GM12878 (cell line): Measurements from ENCODE around the gene CDC42EP1. TPM values are rescaled to one million over a fixed set of nuclear protein-coding genes. Genes with fewer than 3 reads are reported as not detected.

ENCODE experiments used
- ATAC-seq: fragments of 200-7000 bp; cut with Tn5 transposase; 3 replicates; pipeline ENCODE4 v1.9.1; 2020; ENCODE audit warnings: mild to moderate bottlenecking, moderate library complexity
- BruUV-seq: library from RNA; stranded (reverse); fragments of 400-500 nt; replicated peaks from 2 replicates; lab custom pipeline; 2021; lab: Mats Ljungman, UMichigan
- CTCF ChIA-PET: fragments of 300-600 bp; sonication (Branson Sonifier 250); formaldehyde crosslinking; extraction: SDS; loops from one replicate; lab custom pipeline; 2021; ENCODE audit warnings: inconsistent platforms; lab: Yijun Ruan, JAX
- POLR2A ChIA-PET: fragments of 350-600 bp; formaldehyde crosslinking; extraction: SDS; loops from one replicate; lab custom pipeline; 2021; ENCODE audit warnings: inconsistent platforms; lab: Charles Lee
- RAD21 ChIA-PET: fragments of 300-600 bp; sonication (Branson Sonifier 250); formaldehyde crosslinking; loops from one replicate; lab custom pipeline; 2023; ENCODE audit warnings: antibody characterized with exemption; ENCODE audit not compliant: unreplicated experiment; lab: Charles Lee
- SMC1A ChIA-PET: fragments of 300-600 bp; sonication (Branson Sonifier 250); formaldehyde crosslinking; loops from one replicate; lab custom pipeline; 2023; ENCODE audit not compliant: unreplicated experiment, uncharacterized antibody; lab: Charles Lee
- DNase-seq: peaks from one replicate; pipeline ENCODE4 v3.0.0-alpha.2; 2011; ENCODE audit warnings: low read depth, low spot score
- FAIRE-seq: peaks from 3 replicates; lab custom pipeline; 2011; peaks lifted over from hg19 to GRCh38; lab: Jason Lieb, UNC
- H2AFZ ChIP-seq: 2 replicates; pipeline ENCODE4 v1.6.0; 2011; ENCODE audit warnings: low read depth, low read length, control low read depth; ENCODE audit not compliant: control insufficient read depth
- H3K27ac ChIP-seq: 2 replicates; pipeline ENCODE4 v1.5.1; 2011; ENCODE audit warnings: control low read depth; ENCODE audit not compliant: control insufficient read depth, insufficient read depth
- H3K27me3 ChIP-seq, 2 experiments: replicated peaks in 1 of 2; 2 replicates each; pipeline versions ENCODE4 v1.6.0 to v1.6.1; 2011; ENCODE audit warnings: low read length in 1 of 2; ENCODE audit not compliant: control insufficient read depth in 2 of 2, insufficient read depth in 2 of 2
- H3K36me3 ChIP-seq, 2 experiments: 2 replicates each; pipeline ENCODE4 v1.5.1; 2011; ENCODE audit warnings: low read length in 1 of 2; ENCODE audit not compliant: control insufficient read depth in 2 of 2, insufficient read depth in 2 of 2
- H3K4me1 ChIP-seq: 2 replicates; pipeline ENCODE4 v1.6.1; 2011; ENCODE audit warnings: mild to moderate bottlenecking, low read length, moderate library complexity, mixed read lengths; ENCODE audit not compliant: control insufficient read depth, insufficient read depth
- H3K4me2 ChIP-seq: 2 replicates; pipeline ENCODE4 v1.6.0; 2011; ENCODE audit warnings: control low read depth; ENCODE audit not compliant: control insufficient read depth, insufficient read depth
- H3K4me3 ChIP-seq: fragments of 200-600 bp; sonication (generic); 2 replicates; pipeline ENCODE4 v1.5.1; 2016
- H3K79me2 ChIP-seq: 2 replicates; pipeline ENCODE4 v1.6.0; 2011; ENCODE audit warnings: low read length; ENCODE audit not compliant: control insufficient read depth, insufficient read depth
- H3K9ac ChIP-seq: 2 replicates; pipeline ENCODE4 v1.8.0; 2011; ENCODE audit warnings: low read length, control low read depth, mixed read lengths; ENCODE audit not compliant: control insufficient read depth, insufficient read depth
- H3K9me3 ChIP-seq: replicated peaks from 3 replicates; pipeline ENCODE4 v1.5.1; 2011; ENCODE audit warnings: mild to moderate bottlenecking, low read length; ENCODE audit not compliant: control insufficient read depth, insufficient read depth
- H4K20me1 ChIP-seq: 2 replicates; pipeline ENCODE4 v1.6.0; 2011; ENCODE audit not compliant: control insufficient read depth, insufficient read depth
- ATF7 ChIP-seq: fragments of 450-650 bp; IDR thresholded peaks from 2 replicates; pipeline ENCODE4 v1.6.1; 2016; ENCODE audit warnings: low read depth, mild to moderate bottlenecking
- BCL11A ChIP-seq: IDR thresholded peaks from 2 replicates; pipeline ENCODE4 v1.6.1; 2011; ENCODE audit warnings: low read depth, low read length
- CBX5 ChIP-seq: sonication (generic); IDR thresholded peaks from 2 replicates; pipeline ENCODE4 v1.6.1; 2016; ENCODE audit warnings: low read depth, moderate library complexity, mild to moderate bottlenecking, inconsistent platforms
- CHD1 ChIP-seq: IDR thresholded peaks from 2 replicates; pipeline ENCODE4 v1.6.1; 2012; ENCODE audit warnings: low read depth, low read length, improper control_type of control experiment
- DPF2 ChIP-seq: fragments of 450-650 bp; IDR thresholded peaks from 2 replicates; pipeline ENCODE4 v1.6.1; 2017; ENCODE audit warnings: mild to moderate bottlenecking
- EP300 ChIP-seq, 2 experiments: fragments of 150-350 bp in 1 of 2; IDR thresholded peaks; 2 replicates each; pipeline ENCODE4 v1.6.1; 2011 to 2012; ENCODE audit warnings: low read depth in 2 of 2, low read length in 2 of 2, borderline replicate concordance in 1 of 2, improper control_type of control experiment in 1 of 2, inconsistent platforms in 1 of 2; ENCODE audit not compliant: control insufficient read depth in 1 of 2
- ESRRA ChIP-seq: IDR thresholded peaks from 2 replicates; pipeline ENCODE4 v1.6.1; 2012; ENCODE audit warnings: mild to moderate bottlenecking, low read length, improper control_type of control experiment
- IKZF1 ChIP-seq: fragments of 450-650 bp; conservative IDR thresholded peaks from 2 replicates; pipeline ENCODE4 v1.6.1; 2017; ENCODE audit warnings: antibody characterized with exemption, mild to moderate bottlenecking
- LARP7 ChIP-seq: fragments of 450-650 bp; IDR thresholded peaks from 2 replicates; pipeline ENCODE4 v1.6.1; 2017; ENCODE audit warnings: mild to moderate bottlenecking
- MXI1 ChIP-seq: fragments of 150-350 bp; IDR thresholded peaks from 2 replicates; pipeline ENCODE4 v1.6.1; 2011; ENCODE audit warnings: low read depth, mild to moderate bottlenecking, inconsistent platforms, low read length, improper control_type of control experiment
- MYB ChIP-seq: fragments of 150-350 bp; IDR thresholded peaks from 2 replicates; pipeline ENCODE4 v1.6.1; 2014; ENCODE audit warnings: mild to moderate bottlenecking, low read depth, low read length, borderline replicate concordance
- NFYB ChIP-seq: IDR thresholded peaks from 2 replicates; pipeline ENCODE4 v1.6.1; 2011; ENCODE audit warnings: low read depth, mild to moderate bottlenecking, low read length, improper control_type of control experiment, moderate library complexity; ENCODE audit not compliant: insufficient read depth
- POU2F2 ChIP-seq: IDR thresholded peaks from 3 replicates; pipeline ENCODE4 v1.6.1; 2011; ENCODE audit warnings: low read depth, mild to moderate bottlenecking, low read length, borderline replicate concordance
- RAD21 ChIP-seq: IDR thresholded peaks from 2 replicates; pipeline ENCODE4 v1.6.1; 2011; ENCODE audit warnings: mild to moderate bottlenecking, low read depth, low read length, moderate library complexity; ENCODE audit not compliant: insufficient read depth
- RCOR1 ChIP-seq: conservative IDR thresholded peaks from 2 replicates; pipeline ENCODE4 v1.6.1; 2012; ENCODE audit warnings: low read depth, low read length, improper control_type of control experiment
- RELA ChIP-seq: fragments of 450-650 bp; IDR thresholded peaks from 2 replicates; pipeline ENCODE4 v1.8.0; 2014; ENCODE audit warnings: borderline replicate concordance; ENCODE audit not compliant: partially characterized antibody
- SMARCA5 ChIP-seq: fragments of 450-650 bp; IDR thresholded peaks from 2 replicates; pipeline ENCODE4 v1.6.1; 2017; ENCODE audit warnings: mild to moderate bottlenecking
- SMC3 ChIP-seq: IDR thresholded peaks from 2 replicates; pipeline ENCODE4 v1.6.1; 2011; ENCODE audit warnings: low read length, improper control_type of control experiment, borderline replicate concordance
- STAT3 ChIP-seq: IDR thresholded peaks from 2 replicates; pipeline ENCODE4 v1.6.1; 2011; ENCODE audit warnings: low read depth, low read length, improper control_type of control experiment
- YY1 ChIP-seq: IDR thresholded peaks from 2 replicates; pipeline ENCODE4 v1.6.1; 2011; ENCODE audit warnings: low read depth, mild to moderate bottlenecking, low read length
- ZSCAN29 ChIP-seq: fragments of 450-650 bp; IDR thresholded peaks from 2 replicates; pipeline ENCODE4 v1.6.1; 2017; ENCODE audit warnings: mild to moderate bottlenecking, moderate library complexity
- WGBS: methylation state at CpG from one replicate; pipeline ENCODE4 v1.1.6; 2016; ENCODE audit warnings: low lambda C conversion rate; ENCODE audit not compliant: insufficient replicate concordance, insufficient coverage; ENCODE audit errors: missing lambda C conversion rate; 5-methylcytosine and 5-hydroxymethylcytosine counted together
- in situ Hi-C: fragments of 300-500 bp; cut with MboI; formaldehyde crosslinking; loops from 9 replicates; pipeline ENCODE4 v1.14.3; 2018; ENCODE audit warnings: mixed read lengths
- intact Hi-C: fragments of 100-400 bp; cut with micrococcal nuclease; formaldehyde crosslinking; loops from one replicate; pipeline ENCODE4 v1.14.2; 2022; ENCODE audit not compliant: unreplicated experiment
- polyA plus RNA-seq, 11 experiments: library from polyadenylated mRNA; depleted of rRNA in 4 of 11; unstranded in 6 of 11; stranded (reverse) in 5 of 11; fragments of >200 nt; fragmentation: Nextera tagmentation in 4 of 11; fragmentation: Illumina TruSeq in 1 of 11; extraction: Ambion mirVana in 4 of 11; extraction: Trizol in 1 of 11; gene quantifications; 1 replicate in 1 of 11; 2 replicates in 10 of 11; pipeline versions ENCODE4 v1.2.1 to v1.2.3, GENCODE V29; 2011 to 2016; ENCODE audit warnings: inconsistent platforms in 2 of 11, missing spikeins in 2 of 11, low read depth in 1 of 11
- total RNA-seq, 4 experiments: library from RNA; depleted of rRNA in 3 of 4; stranded (reverse); fragments of >200 nt in 3 of 4; fragmentation: Illumina TruSeq in 1 of 4; extraction: Trizol in 1 of 4; gene quantifications; 2 replicates each; pipeline versions ENCODE4 v1.2.1 to v1.2.3, GENCODE V29; 2013 to 2021
- TF ChIP-seq, protein P1 (sequence below): IDR thresholded peaks from 2 replicates; pipeline ENCODE4 v1.6.1; 2012; ENCODE audit warnings: low read depth, low read length, improper control_type of control experiment

CDC42EP1 gene
- total and polyA plus RNA-seq, 10 of the 15 experiments (the other 5 are each of a cell fraction or from before 2014, with no cell fraction given): 0.04 to 0.33 (median 0.09) TPM; not detected in 7

DNA sequence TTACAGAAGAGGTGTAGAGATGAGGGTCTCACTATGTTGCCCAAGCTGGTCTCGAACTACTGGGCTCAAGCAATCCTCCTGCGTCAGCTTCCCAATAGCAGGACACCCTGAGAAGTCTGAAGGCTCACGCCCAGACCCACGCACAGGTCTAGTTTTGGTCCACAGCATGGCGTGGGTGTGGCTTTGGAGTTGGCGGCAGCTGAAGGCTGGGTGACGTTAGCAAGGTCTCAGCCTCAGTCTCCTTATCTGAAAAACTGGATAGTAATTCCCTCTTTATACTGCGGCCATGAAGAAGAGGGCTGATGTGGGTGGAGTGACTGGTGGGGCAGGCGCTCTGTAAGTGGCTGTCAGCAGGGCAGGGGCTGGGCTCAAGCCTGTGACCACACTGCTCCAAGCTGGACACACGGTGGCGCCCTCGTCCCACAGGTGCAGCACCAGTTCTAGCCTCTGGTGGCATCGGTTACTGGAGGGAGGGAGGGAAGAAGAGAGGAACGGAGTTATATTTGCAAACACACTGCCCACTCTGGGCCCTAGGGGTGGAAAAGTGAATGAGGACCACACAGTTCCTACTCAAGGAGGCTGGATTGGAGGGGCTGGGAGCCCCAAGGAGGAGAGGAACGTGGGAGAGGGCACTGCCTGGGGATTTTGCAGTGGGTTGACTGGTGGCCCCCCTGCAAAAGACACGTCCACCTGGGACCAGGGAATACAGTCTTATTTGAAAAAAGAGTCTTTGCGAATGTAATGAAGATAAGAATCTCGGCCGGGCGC, 21.5 kb upstream of the CDC42EP1 start:
- Histone ChIP-seq H3K27ac (no peak overlapping the region), H4K20me1 (no peaks in the 10 kb centered on the region), H3K79me2 (no peaks in the 10 kb centered on the region), H3K4me1 (peaks cover 27% of the 10 kb centered on the region), H3K27me3 (no peaks in the 10 kb centered on the region), H3K36me3 (no peaks in the 10 kb centered on the region), H3K9me3 (no peaks in the 10 kb centered on the region), H3K9ac (no peak overlapping the region), H3K4me3 (no peak overlapping the region), H2AFZ (peak overlapping the region; percentile 80), H3K4me2 (peak overlapping the region; percentile 61)
- peak; percentile 80 for DNase-seq
- peak; percentile 98 for ATAC-seq
- ChIA-PET POLR2A (interaction anchor here (1.2 to 5.4 kb wide), 2 partner anchors 23 to 27 kb away, joined by 3 to 39 read pairs; no protein-coding TSS in a partner anchor), CTCF (interaction anchor here (0.7 to 16.8 kb wide), 15 partner anchors 8 to 323 kb away, joined by 3 to 541 read pairs (median 5); partner anchors contain the start of genes CDC42EP1, GGA1 and MFNG), SMC1A (interaction anchor here (0.6 to 14.3 kb wide), 10 partner anchors 18 to 1230 kb away, joined by 3 to 216 read pairs (median 5); partner anchors contain the start of gene MFNG), RAD21 (interaction anchor here (0.5 to 12.8 kb wide), 8 partner anchors 26 to 325 kb away, joined by 3 to 237 read pairs (median 6); no protein-coding TSS in a partner anchor)
- in situ Hi-C loops (no loop called here), intact Hi-C loops (loop anchor here (1.0 to 10.0 kb wide), 5 partner anchors 29 to 396 kb away; no protein-coding TSS in a partner anchor)
- BruUV-seq: no TSS peak
- WGBS: 1% methylated on average over 19 of the region's 20 CpGs
- peak; percentile 96 for FAIRE-seq
- TF ChIP-seq ZSCAN29 (0 out of 2 replicates have a peak, but pooled peaks have one; percentile 19), SMC3 (peak; percentile 99), POU2F2 (0 out of 3 replicates have a peak, but pooled peaks have one; percentile 55), RAD21 (peak; percentile 96), STAT3 (peak; percentile 80; the same call in 1 of the 2 replicates), EP300 (IDR thresholded peaks at IDR 0.05; ENCODE audit: borderline replicate concordance in 1 of 2, control insufficient read depth in 1 of 2, low read depth in 2 of 2, low read length in 2 of 2) (peak in 1 of 2 experiments; percentile 37; a peak in 1 of 4 replicates), MXI1 (peak; percentile 45; the same call in 1 of the 2 replicates), MYB (no peak), LARP7 (peak; percentile 54; the same call in 1 of the 2 replicates), YY1 (peak; percentile 79), SMARCA5 (peak; percentile 91; the same call in 1 of the 2 replicates), ATF7 (peak; percentile 39), IKZF1 (peak; percentile 46; the same call in 1 of the 2 replicates), RELA (peak; percentile 62), ESRRA (no peak), RCOR1 (0 out of 2 replicates have a peak, but pooled peaks have one; percentile 37), CBX5 (no peak), CHD1 (0 out of 2 replicates have a peak, but pooled peaks have one; percentile 30), BCL11A (no peak), DPF2 (0 out of 2 replicates have a peak, but pooled peaks have one; percentile 24), NFYB (0 out of 2 replicates have a peak, but pooled peaks have one; percentile 10)
- TF ChIP-seq, protein P1, sequence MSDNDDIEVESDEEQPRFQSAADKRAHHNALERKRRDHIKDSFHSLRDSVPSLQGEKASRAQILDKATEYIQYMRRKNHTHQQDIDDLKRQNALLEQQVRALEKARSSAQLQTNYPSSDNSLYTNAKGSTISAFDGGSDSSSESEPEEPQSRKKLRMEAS: peak; percentile 67; the same call in 1 of the 2 replicates
